Tibial nerve (tissue), 3 donors: ENCODE measurements around the gene APOL1.

Experiments used
- POLR2A ChIP-seq, 2 donors: fragments of 450-650 bp; IDR thresholded peaks; one replicate each; pipeline ENCODE4 v1.6.1; 2017; ENCODE audit warnings: antibody characterized with exemption in 2 of 2, mild to moderate bottlenecking in 2 of 2, moderate library complexity in 2 of 2
- TF ChIP-seq, protein P1 (sequence below), 5 experiments: fragments of 200-600 bp in 3 of 5; fragments of 450-650 bp in 2 of 5; sonication (generic) in 3 of 5; IDR thresholded peaks; one replicate each; pipeline ENCODE4 v1.5.1; 2016 to 2019; ENCODE audit warnings: antibody characterized with exemption in 5 of 5, mild to moderate bottlenecking in 3 of 5, moderate library complexity in 2 of 5

DNA sequence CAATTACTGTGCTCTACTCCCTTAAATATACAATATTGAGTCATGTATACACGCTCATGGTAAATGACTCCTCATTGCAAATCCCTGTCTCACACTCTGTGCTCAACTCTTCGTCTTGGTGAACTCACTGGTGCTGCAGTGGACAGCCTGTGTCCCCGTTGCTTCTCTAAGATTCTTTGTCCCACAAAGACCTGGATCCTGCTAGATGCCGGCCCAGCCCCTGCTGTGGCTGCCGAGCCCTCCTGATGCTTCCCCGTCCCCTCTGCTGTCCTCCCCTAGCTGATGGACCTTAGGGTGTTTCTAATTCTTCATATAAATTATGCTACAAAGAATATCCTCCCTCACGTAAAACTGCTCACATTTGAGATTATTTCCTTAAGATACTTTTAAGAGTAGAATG is 19.1 kb upstream of the APOL1 start:
- no peak for TF ChIP-seq POLR2A (IDR thresholded peaks at IDR 0.05)
- TF ChIP-seq, protein P1, sequence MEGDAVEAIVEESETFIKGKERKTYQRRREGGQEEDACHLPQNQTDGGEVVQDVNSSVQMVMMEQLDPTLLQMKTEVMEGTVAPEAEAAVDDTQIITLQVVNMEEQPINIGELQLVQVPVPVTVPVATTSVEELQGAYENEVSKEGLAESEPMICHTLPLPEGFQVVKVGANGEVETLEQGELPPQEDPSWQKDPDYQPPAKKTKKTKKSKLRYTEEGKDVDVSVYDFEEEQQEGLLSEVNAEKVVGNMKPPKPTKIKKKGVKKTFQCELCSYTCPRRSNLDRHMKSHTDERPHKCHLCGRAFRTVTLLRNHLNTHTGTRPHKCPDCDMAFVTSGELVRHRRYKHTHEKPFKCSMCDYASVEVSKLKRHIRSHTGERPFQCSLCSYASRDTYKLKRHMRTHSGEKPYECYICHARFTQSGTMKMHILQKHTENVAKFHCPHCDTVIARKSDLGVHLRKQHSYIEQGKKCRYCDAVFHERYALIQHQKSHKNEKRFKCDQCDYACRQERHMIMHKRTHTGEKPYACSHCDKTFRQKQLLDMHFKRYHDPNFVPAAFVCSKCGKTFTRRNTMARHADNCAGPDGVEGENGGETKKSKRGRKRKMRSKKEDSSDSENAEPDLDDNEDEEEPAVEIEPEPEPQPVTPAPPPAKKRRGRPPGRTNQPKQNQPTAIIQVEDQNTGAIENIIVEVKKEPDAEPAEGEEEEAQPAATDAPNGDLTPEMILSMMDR (IDR thresholded peaks at IDR 0.05), result no peak
